ENCODE measurements around the gene TRAPPC12. TPM values are rescaled to one million over a fixed set of nuclear protein-coding genes. Genes with fewer than 3 reads are reported as not detected.

The TRAPPC12 gene
- total RNA-seq, 1 donor from 2014 or later: 95.4 TPM

GRCh38 chr2:3409627-3410170 lies 30.2 kb downstream of the TRAPPC12 start:
- CTCF ChIA-PET: no interaction called here
- POLR2A ChIA-PET: no interaction called here
- Mint-ChIP-seq H3K9me3 (no peaks in the 10 kb centered on the region), H3K27ac (no peak overlapping the region), H3K36me3 (ENCODE audit: low read depth) (peaks cover 46% of the 10 kb centered on the region), H3K4me3 (no peak overlapping the region), H3K27me3 (no peaks in the 10 kb centered on the region), H3K4me1 (peaks cover 5% of the 10 kb centered on the region)
- TF ChIP-seq, protein P1, sequence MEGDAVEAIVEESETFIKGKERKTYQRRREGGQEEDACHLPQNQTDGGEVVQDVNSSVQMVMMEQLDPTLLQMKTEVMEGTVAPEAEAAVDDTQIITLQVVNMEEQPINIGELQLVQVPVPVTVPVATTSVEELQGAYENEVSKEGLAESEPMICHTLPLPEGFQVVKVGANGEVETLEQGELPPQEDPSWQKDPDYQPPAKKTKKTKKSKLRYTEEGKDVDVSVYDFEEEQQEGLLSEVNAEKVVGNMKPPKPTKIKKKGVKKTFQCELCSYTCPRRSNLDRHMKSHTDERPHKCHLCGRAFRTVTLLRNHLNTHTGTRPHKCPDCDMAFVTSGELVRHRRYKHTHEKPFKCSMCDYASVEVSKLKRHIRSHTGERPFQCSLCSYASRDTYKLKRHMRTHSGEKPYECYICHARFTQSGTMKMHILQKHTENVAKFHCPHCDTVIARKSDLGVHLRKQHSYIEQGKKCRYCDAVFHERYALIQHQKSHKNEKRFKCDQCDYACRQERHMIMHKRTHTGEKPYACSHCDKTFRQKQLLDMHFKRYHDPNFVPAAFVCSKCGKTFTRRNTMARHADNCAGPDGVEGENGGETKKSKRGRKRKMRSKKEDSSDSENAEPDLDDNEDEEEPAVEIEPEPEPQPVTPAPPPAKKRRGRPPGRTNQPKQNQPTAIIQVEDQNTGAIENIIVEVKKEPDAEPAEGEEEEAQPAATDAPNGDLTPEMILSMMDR (IDR thresholded peaks at IDR 0.05): no peak
- DNase-seq (no peak), ATAC-seq (ENCODE audit: low read depth) (no peak)
- intact Hi-C loops (cut with micrococcal nuclease): no loop called here

DNA sequence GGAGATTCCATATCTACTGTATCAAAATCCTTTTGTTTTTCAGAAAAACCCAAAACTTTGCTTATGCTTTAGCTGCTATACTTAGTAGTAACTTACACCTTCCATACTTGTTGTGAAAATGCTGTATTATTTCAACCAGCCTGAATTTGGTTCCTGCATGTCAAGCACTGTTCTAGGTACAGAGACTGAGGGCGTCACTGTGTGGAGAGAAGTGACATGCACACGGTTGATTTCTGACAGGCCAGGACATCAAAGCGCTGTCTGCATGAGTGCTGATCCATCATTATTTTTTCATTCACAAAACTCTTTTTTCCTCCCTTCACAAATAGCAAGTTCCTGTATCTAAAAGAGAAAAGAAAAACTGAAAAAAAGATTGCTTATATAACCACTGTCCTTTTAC lies 31.6 kb downstream of the TRAPPC12 start:
- Mint-ChIP-seq H3K36me3 (ENCODE audit: low read depth) (peaks cover 50% of the 10 kb centered on the region), H3K4me3 (no peak overlapping the region), H3K4me1 (peaks cover 5% of the 10 kb centered on the region), H3K9me3 (no peaks in the 10 kb centered on the region), H3K27ac (no peak overlapping the region), H3K27me3 (no peaks in the 10 kb centered on the region)
- TF ChIP-seq, protein P1 (IDR thresholded peaks at IDR 0.05): no peak
- intact Hi-C loops (cut with micrococcal nuclease): no loop called here
- no peak for DNase-seq
- CTCF ChIA-PET: no interaction called here
- POLR2A ChIA-PET: no interaction called here
- ATAC-seq (ENCODE audit: low read depth): no peak

GRCh38 chr2:3413697-3414096 lies 34.2 kb downstream of the TRAPPC12 start:
- Mint-ChIP-seq H3K36me3 (ENCODE audit: low read depth) (peaks cover 55% of the 10 kb centered on the region), H3K4me3 (no peak overlapping the region), H3K27me3 (no peaks in the 10 kb centered on the region), H3K27ac (no peak overlapping the region), H3K4me1 (peaks cover 5% of the 10 kb centered on the region), H3K9me3 (no peaks in the 10 kb centered on the region)
- DNase-seq (no peak), ATAC-seq (ENCODE audit: low read depth) (no peak)
- ChIA-PET CTCF (interaction anchor here (1.3 kb wide), 1 partner anchor 11 kb away, joined by 6 read pairs; no protein-coding TSS in a partner anchor), POLR2A (no interaction called here)
- intact Hi-C loops (cut with micrococcal nuclease): no loop called here
- TF ChIP-seq, protein P1 (IDR thresholded peaks at IDR 0.05): no peak

DNA sequence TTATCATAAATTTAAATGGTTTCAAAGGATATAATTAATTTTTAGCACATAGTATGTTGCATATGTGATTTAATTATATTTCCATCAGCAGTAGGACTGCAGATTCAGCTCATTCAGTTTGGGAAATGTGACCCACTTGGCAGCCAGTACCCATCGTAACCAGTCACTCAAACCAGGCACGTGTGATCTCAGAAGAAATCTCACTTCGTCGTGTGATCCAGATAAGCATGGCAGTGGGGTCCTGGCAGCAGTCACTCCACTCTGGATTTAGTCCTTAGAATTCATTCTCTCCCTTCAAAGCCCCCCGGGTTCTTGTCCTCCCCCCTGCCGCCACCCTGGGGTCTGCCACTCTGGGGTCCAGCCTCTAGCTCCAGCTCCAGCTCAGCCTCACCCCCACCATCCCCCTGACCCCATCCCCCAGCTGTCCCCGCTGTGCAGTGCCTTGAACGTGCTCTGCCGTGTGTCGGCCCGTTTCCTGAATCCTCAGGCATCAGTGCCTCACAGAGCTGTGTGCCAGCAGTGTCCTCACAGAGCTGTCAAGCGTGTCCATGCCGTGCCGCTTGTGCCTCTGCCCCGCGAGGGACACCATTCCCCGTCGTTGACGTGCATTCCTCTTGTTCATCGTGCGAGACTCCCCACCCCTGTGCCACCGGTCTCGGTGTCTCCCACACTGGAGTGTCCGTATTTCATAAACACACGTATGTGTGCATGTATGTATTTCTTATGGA lies 34.8 kb downstream of the TRAPPC12 start:
- Mint-ChIP-seq H3K27me3 (no peaks in the 10 kb centered on the region), H3K4me3 (no peak overlapping the region), H3K9me3 (no peaks in the 10 kb centered on the region), H3K36me3 (ENCODE audit: low read depth) (peaks cover 55% of the 10 kb centered on the region), H3K4me1 (peaks cover 5% of the 10 kb centered on the region), H3K27ac (no peak overlapping the region)
- DNase-seq (no peak), ATAC-seq (ENCODE audit: low read depth) (no peak)
- ChIA-PET CTCF (interaction anchor here (1.3 kb wide), 1 partner anchor 11 kb away, joined by 6 read pairs; no protein-coding TSS in a partner anchor), POLR2A (no interaction called here)
- intact Hi-C loops (cut with micrococcal nuclease): no loop called here
- TF ChIP-seq, protein P1 (IDR thresholded peaks at IDR 0.05): no peak

DNA sequence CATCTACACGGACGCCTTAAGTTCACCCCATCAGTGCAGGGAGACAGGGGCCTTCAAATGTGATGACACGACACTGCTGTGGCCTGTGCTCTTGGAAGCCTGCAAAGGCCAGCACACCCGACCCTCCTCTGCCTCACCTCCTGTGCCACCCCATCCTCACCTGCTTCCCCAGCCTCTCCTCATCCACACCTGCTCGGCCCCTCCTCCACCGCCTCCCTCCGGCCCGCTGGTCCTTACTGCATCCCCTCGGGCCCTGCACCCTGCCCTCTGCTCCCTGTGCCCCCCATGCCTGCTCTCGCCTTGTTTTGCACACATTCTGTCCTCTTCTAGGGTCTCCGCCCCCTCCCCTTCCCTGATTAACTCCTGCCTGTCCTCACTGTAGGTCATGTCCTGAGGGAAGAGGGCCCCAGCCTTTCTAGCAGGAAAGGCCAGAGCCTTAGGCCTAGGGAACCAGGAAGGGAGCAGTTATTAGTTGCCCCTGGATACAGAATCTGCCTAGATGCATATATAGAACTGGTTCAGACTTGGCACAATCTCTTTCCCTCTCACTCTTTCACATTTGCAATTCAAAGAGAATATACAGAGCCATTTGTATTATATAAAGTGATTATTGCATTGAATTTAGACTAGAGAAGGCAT lies 39.4 kb downstream of the TRAPPC12 start:
- Mint-ChIP-seq H3K4me1 (peaks cover 16% of the 10 kb centered on the region), H3K9me3 (no peaks in the 10 kb centered on the region), H3K4me3 (no peak overlapping the region), H3K36me3 (ENCODE audit: low read depth) (peaks cover 80% of the 10 kb centered on the region), H3K27ac (no peak overlapping the region), H3K27me3 (no peaks in the 10 kb centered on the region)
- DNase-seq (no peak), ATAC-seq (ENCODE audit: low read depth) (no peak)
- TF ChIP-seq, protein P1 (IDR thresholded peaks at IDR 0.05): no peak
- POLR2A ChIA-PET: no interaction called here
- CTCF ChIA-PET: interaction anchor here (0.8 kb wide), 1 partner anchor 233 kb away, joined by 3 read pairs; no protein-coding TSS in a partner anchor
- intact Hi-C loops (cut with micrococcal nuclease): no loop called here
